ENCODE results near the gene ALPK1.

DNA sequence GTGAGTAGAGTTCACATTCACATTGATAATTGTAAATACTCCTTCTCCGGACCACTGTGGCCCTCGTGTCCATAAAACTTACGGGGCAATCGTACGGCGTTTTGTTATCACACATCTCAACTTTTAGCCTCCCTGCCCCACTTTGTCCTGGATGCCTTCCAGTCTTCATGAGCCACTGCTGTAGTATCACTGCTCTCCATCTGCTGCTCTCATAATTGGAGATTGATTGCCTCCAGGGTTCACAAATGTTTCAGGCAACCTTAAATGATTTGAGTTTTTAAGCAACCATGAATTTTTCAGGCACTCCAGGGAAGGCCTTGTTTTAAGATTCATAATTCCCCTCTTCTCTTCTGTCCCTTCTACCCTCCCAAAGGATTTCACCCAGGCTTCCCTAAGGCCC lies 28.4 kb downstream of the ALPK1 start:
- TF ChIP-seq, protein P1, sequence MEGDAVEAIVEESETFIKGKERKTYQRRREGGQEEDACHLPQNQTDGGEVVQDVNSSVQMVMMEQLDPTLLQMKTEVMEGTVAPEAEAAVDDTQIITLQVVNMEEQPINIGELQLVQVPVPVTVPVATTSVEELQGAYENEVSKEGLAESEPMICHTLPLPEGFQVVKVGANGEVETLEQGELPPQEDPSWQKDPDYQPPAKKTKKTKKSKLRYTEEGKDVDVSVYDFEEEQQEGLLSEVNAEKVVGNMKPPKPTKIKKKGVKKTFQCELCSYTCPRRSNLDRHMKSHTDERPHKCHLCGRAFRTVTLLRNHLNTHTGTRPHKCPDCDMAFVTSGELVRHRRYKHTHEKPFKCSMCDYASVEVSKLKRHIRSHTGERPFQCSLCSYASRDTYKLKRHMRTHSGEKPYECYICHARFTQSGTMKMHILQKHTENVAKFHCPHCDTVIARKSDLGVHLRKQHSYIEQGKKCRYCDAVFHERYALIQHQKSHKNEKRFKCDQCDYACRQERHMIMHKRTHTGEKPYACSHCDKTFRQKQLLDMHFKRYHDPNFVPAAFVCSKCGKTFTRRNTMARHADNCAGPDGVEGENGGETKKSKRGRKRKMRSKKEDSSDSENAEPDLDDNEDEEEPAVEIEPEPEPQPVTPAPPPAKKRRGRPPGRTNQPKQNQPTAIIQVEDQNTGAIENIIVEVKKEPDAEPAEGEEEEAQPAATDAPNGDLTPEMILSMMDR (IDR thresholded peaks at IDR 0.05) = no peak
- TF ChIP-seq POLR2A (IDR thresholded peaks at IDR 0.05) = no peak

All from uterus (tissue), 2 donors.